H1 (cell line): ENCODE data around the gene BTG2. TPM values are rescaled to one million over a fixed set of nuclear protein-coding genes. Genes with fewer than 3 reads are reported as not detected.

Experiments
- CTCF ChIA-PET: fragments of 300-600 bp; sonication (Branson Sonifier 250); formaldehyde crosslinking; loops from one replicate; lab custom pipeline; 2021; ENCODE audit not compliant: partially characterized antibody; lab: Charles Lee
- POLR2A ChIA-PET: fragments of 300-600 bp; sonication (Branson Sonifier 250); formaldehyde crosslinking; loops from one replicate; lab custom pipeline; 2021; ENCODE audit warnings: inconsistent platforms; ENCODE audit not compliant: partially characterized antibody; lab: Charles Lee
- DNase-seq, 2 experiments: peaks; one replicate each; pipeline versions ENCODE4 v3.0.0 to v3.0.0-alpha.2; 2010 to 2022; ENCODE audit warnings: low spot score in 2 of 2, low read depth in 1 of 2, mixed read lengths in 1 of 2
- FAIRE-seq: peaks from 2 replicates; lab custom pipeline; 2011; peaks lifted over from hg19 to GRCh38; lab: Jason Lieb, UNC
- H2AFZ ChIP-seq: 2 replicates; pipeline ENCODE4 v1.8.1; 2012; ENCODE audit warnings: low read length, inconsistent platforms
- H2AK5ac ChIP-seq: 2 replicates; pipeline ENCODE4 v1.6.1; 2013; ENCODE audit warnings: low read depth, low read length
- H2BK120ac ChIP-seq: replicated peaks from 2 replicates; pipeline ENCODE3; 2013; ENCODE audit warnings: low read depth, low read length, inconsistent platforms
- H2BK12ac ChIP-seq: 2 replicates; pipeline ENCODE4 v1.6.1; 2013; ENCODE audit warnings: low read depth, low read length
- H2BK15ac ChIP-seq: 2 replicates; pipeline ENCODE4 v1.6.1; 2013; ENCODE audit warnings: low read length
- H2BK20ac ChIP-seq: 2 replicates; pipeline ENCODE4 v1.6.1; 2013; ENCODE audit warnings: low read length
- H2BK5ac ChIP-seq: 2 replicates; pipeline ENCODE4 v1.6.1; 2013; ENCODE audit warnings: low read depth, low read length
- H3K14ac ChIP-seq: 2 replicates; pipeline ENCODE4 v1.6.1; 2013; ENCODE audit warnings: inconsistent platforms; ENCODE audit not compliant: insufficient read length
- H3K18ac ChIP-seq: 2 replicates; pipeline ENCODE4 v1.6.1; 2013; ENCODE audit warnings: low read length; ENCODE audit errors: extremely low read depth
- H3K23ac ChIP-seq: 2 replicates; pipeline ENCODE4 v1.6.1; 2013; ENCODE audit warnings: inconsistent platforms; ENCODE audit not compliant: insufficient read length
- H3K23me2 ChIP-seq: 2 replicates; pipeline ENCODE4 v1.6.1; 2013; ENCODE audit warnings: low read depth, low read length
- H3K27ac ChIP-seq: 2 replicates; pipeline ENCODE4 v1.6.1; 2011; ENCODE audit warnings: low read depth, low read length, inconsistent platforms
- H3K27me3 ChIP-seq, 4 experiments: replicated peaks in 1 of 4; 1 replicate in 1 of 4; 2 replicates in 3 of 4; pipeline versions ENCODE4 v1.6.1 to v1.8.1; 2011 to 2013; ENCODE audit warnings: low read length in 3 of 4, mild to moderate bottlenecking in 3 of 4, inconsistent platforms in 2 of 4, mixed read lengths in 2 of 4, moderate library complexity in 1 of 4; ENCODE audit not compliant: control insufficient read depth in 3 of 4, insufficient read depth in 3 of 4; ENCODE audit errors: extremely low read depth in 1 of 4
- H3K36me3 ChIP-seq, 4 experiments: 2 replicates each; pipeline versions ENCODE4 v1.6.1 to v1.8.1; 2011 to 2013; ENCODE audit warnings: mild to moderate bottlenecking in 4 of 4, low read length in 3 of 4, moderate library complexity in 2 of 4, control low read depth in 1 of 4, inconsistent platforms in 1 of 4; ENCODE audit not compliant: insufficient read depth in 4 of 4, control insufficient read depth in 2 of 4
- H3K4ac ChIP-seq: replicated peaks from 2 replicates; pipeline ENCODE3; 2013; ENCODE audit warnings: low read length, low read depth, mixed read lengths, inconsistent platforms; ENCODE audit not compliant: insufficient read length
- H3K4me1 ChIP-seq, 4 experiments: replicated peaks in 1 of 4; 1 replicate in 1 of 4; 2 replicates in 3 of 4; pipeline versions ENCODE4 v1.6.1 to v1.8.1; 2011 to 2013; ENCODE audit warnings: low read length in 3 of 4, inconsistent platforms in 2 of 4, mixed read lengths in 1 of 4; ENCODE audit not compliant: insufficient read depth in 4 of 4, control insufficient read depth in 3 of 4
- H3K4me2 ChIP-seq, 2 experiments: 2 replicates each; pipeline versions ENCODE4 v1.6.1 to v1.8.1; 2011 to 2013; ENCODE audit warnings: low read depth in 2 of 2, low read length in 2 of 2, control low read depth in 1 of 2, inconsistent platforms in 1 of 2, mild to moderate bottlenecking in 1 of 2; ENCODE audit not compliant: insufficient read depth in 1 of 2
- H3K4me3 ChIP-seq, 4 experiments: fragments of 200-600, 300-600 bp in 1 of 4; sonication (generic), shearing (Covaris generic), sonication (Bioruptor Twin) in 1 of 4; 2 replicates each; pipeline versions ENCODE4 v1.5.1 to v1.8.1; 2011 to 2016; ENCODE audit warnings: low read length in 4 of 4, low read depth in 3 of 4, control low read depth in 2 of 4, inconsistent platforms in 2 of 4, mild to moderate bottlenecking in 2 of 4, mixed read lengths in 1 of 4, moderate library complexity in 1 of 4; ENCODE audit not compliant: insufficient read depth in 2 of 4; ENCODE audit errors: extremely low read depth in 1 of 4
- H3K56ac ChIP-seq: replicated peaks from 2 replicates; pipeline ENCODE3; 2013; ENCODE audit warnings: low read depth, mild to moderate bottlenecking, mixed read lengths, low read length, inconsistent platforms; ENCODE audit not compliant: insufficient read length
- H3K79me1 ChIP-seq: 2 replicates; pipeline ENCODE4 v1.6.1; 2013; ENCODE audit warnings: low read depth, low read length, control low read depth
- H3K79me2 ChIP-seq, 2 experiments: 2 replicates each; pipeline versions ENCODE4 v1.6.1 to v1.8.1; 2012 to 2013; ENCODE audit warnings: low read length in 2 of 2, mild to moderate bottlenecking in 2 of 2, inconsistent platforms in 1 of 2; ENCODE audit not compliant: insufficient read depth in 2 of 2, control insufficient read depth in 1 of 2
- H3K9ac ChIP-seq, 4 experiments: replicated peaks in 1 of 4; 1 replicate in 1 of 4; 2 replicates in 3 of 4; pipeline versions ENCODE4 v1.6.1 to v1.8.1; 2011 to 2013; ENCODE audit warnings: low read depth in 3 of 4, low read length in 3 of 4, control low read depth in 2 of 4, mild to moderate bottlenecking in 2 of 4, moderate library complexity in 2 of 4, inconsistent platforms in 1 of 4; ENCODE audit errors: extremely low read depth in 1 of 4
- H3K9me3 ChIP-seq, 2 experiments: 2 replicates each; pipeline versions ENCODE4 v1.6.1 to v1.8.1; 2012 to 2013; ENCODE audit warnings: mild to moderate bottlenecking in 2 of 2, moderate library complexity in 2 of 2, control low read depth in 1 of 2, inconsistent platforms in 1 of 2, low read depth in 1 of 2, low read length in 1 of 2, mixed read lengths in 1 of 2; ENCODE audit not compliant: insufficient read depth in 2 of 2
- H4K20me1 ChIP-seq, 2 experiments: replicated peaks in 1 of 2; 2 replicates each; pipeline versions ENCODE3 to v1.8.1; 2011 to 2013; ENCODE audit warnings: inconsistent platforms in 2 of 2, low read length in 2 of 2, mild to moderate bottlenecking in 1 of 2; ENCODE audit not compliant: insufficient read depth in 2 of 2, control insufficient read depth in 1 of 2
- H4K5ac ChIP-seq: 2 replicates; pipeline ENCODE4 v1.6.1; 2013; ENCODE audit warnings: low read length, low read depth, mixed read lengths, inconsistent platforms; ENCODE audit not compliant: insufficient read length
- H4K8ac ChIP-seq: 2 replicates; pipeline ENCODE4 v1.8.0; 2013; ENCODE audit warnings: mild to moderate bottlenecking, moderate library complexity, low read length, inconsistent platforms; ENCODE audit not compliant: insufficient read depth; ENCODE audit errors: extremely low read depth
- H4K91ac ChIP-seq: replicated peaks from 2 replicates; pipeline ENCODE3; 2013; ENCODE audit warnings: low read length, mixed read lengths, inconsistent platforms; ENCODE audit not compliant: insufficient read length
- ATF2 ChIP-seq: IDR thresholded peaks from 2 replicates; pipeline ENCODE4 v1.6.1; 2012; ENCODE audit warnings: low read length, inconsistent platforms
- BCL11A ChIP-seq, 2 experiments: IDR thresholded peaks; one replicate each; pipeline ENCODE4 v1.6.1; 2011; ENCODE audit warnings: low read depth in 2 of 2, low read length in 2 of 2, mild to moderate bottlenecking in 2 of 2
- CHD2 ChIP-seq: IDR thresholded peaks from 2 replicates; pipeline ENCODE4 v1.6.1; 2012; ENCODE audit warnings: low read length, improper control_type of control experiment
- CTBP2 ChIP-seq: IDR thresholded peaks from 2 replicates; pipeline ENCODE4 v1.7.0; 2011; ENCODE audit warnings: borderline replicate concordance, mild to moderate bottlenecking, moderate library complexity, mixed read lengths, low read length; ENCODE audit not compliant: insufficient read depth, insufficient read length
- GTF2F1 ChIP-seq: IDR thresholded peaks from 2 replicates; pipeline ENCODE4 v1.6.1; 2012; ENCODE audit warnings: low read depth, low read length, improper control_type of control experiment, borderline replicate concordance
- RAD21 ChIP-seq, 2 experiments: IDR thresholded peaks in 1 of 2; conservative IDR thresholded peaks in 1 of 2; 2 replicates each; pipeline ENCODE4 v1.6.1; 2011; ENCODE audit warnings: low read depth in 2 of 2, low read length in 2 of 2, improper control_type of control experiment in 1 of 2, inconsistent platforms in 1 of 2, mild to moderate bottlenecking in 1 of 2, moderate library complexity in 1 of 2
- SIN3A ChIP-seq, 2 experiments: IDR thresholded peaks in 1 of 2; conservative IDR thresholded peaks in 1 of 2; 2 replicates each; pipeline ENCODE4 v1.6.1; 2011 to 2012; ENCODE audit warnings: low read length in 2 of 2, improper control_type of control experiment in 1 of 2, low read depth in 1 of 2, mild to moderate bottlenecking in 1 of 2
- SP1 ChIP-seq: IDR thresholded peaks from 2 replicates; pipeline ENCODE4 v1.6.1; 2011; ENCODE audit warnings: low read depth, low read length
- SP2 ChIP-seq: IDR thresholded peaks from 2 replicates; pipeline ENCODE4 v1.6.1; 2012; ENCODE audit warnings: mild to moderate bottlenecking, low read length, inconsistent platforms
- TAF1 ChIP-seq: IDR thresholded peaks from 2 replicates; pipeline ENCODE4 v1.6.1; 2011; ENCODE audit warnings: mild to moderate bottlenecking, low read depth, low read length
- WGBS, 2 experiments: shearing (Covaris generic) in 1 of 2; methylation state at CpG; one replicate each; pipeline versions ENCODE4 v1.1.6 to v1.1.7; 2013 to 2015; ENCODE audit warnings: low lambda C conversion rate in 2 of 2, mixed read lengths in 2 of 2, inconsistent platforms in 1 of 2, low coverage in 1 of 2, missing lambda C conversion rate in 1 of 2; ENCODE audit not compliant: insufficient replicate concordance in 2 of 2, insufficient coverage in 1 of 2, insufficient read length in 1 of 2; ENCODE audit errors: extremely low coverage in 1 of 2, missing lambda C conversion rate in 1 of 2; 5-methylcytosine and 5-hydroxymethylcytosine counted together
- polyA plus RNA-seq, 7 experiments: library from polyadenylated mRNA; depleted of rRNA in 3 of 7; stranded (reverse) in 5 of 7; unstranded in 2 of 7; fragments of >200 nt in 5 of 7; fragments of 200-250 nt in 2 of 7; gene quantifications; 1 replicate in 5 of 7; 2 replicates in 1 of 7; 4 replicates in 1 of 7; pipeline versions ENCODE4 v1.2.1 to v1.2.3, GENCODE V29; 2011 to 2013; ENCODE audit warnings: missing spikeins in 2 of 7, mixed read lengths in 2 of 7
- total RNA-seq: library from RNA; stranded (reverse); fragmentation: NEBNext Ultra II Directional; extraction: Animal tissue kit (Norgen Biotek cat#: 25700); gene quantifications from 2 replicates; pipeline ENCODE4 v1.2.1, GENCODE V29; 2021

The BTG2 gene
- total and polyA plus RNA-seq, 2 of the 8 experiments (the other 6 are each of a cell fraction or from before 2014, with no cell fraction given): 4.8 to 11.0 TPM

- ChIA-PET CTCF (interaction anchor here (0.6 to 24.2 kb wide), 30 partner anchors 9 to 377 kb away, joined by 3 to 785 read pairs (median 4); partner anchors contain the start of genes FMOD and PRELP), POLR2A (no interaction called here)
- H4K91ac ChIP-seq: no peak overlapping the region
- no peak overlapping the region for H3K4ac ChIP-seq
- H3K18ac ChIP-seq: no peak overlapping the region
- H2BK120ac ChIP-seq: no peak overlapping the region
- no peaks in the 10 kb centered on the region for H4K20me1 ChIP-seq
- H3K23ac ChIP-seq: no peak overlapping the region
- no peak overlapping the region for H2BK12ac ChIP-seq
- no peak overlapping the region for H3K4me2 ChIP-seq
- peaks cover 0 to 2% (median 0%) of the 10 kb centered on the region in 4 experiments; a peak in 2 of 7 replicates for H3K27me3 ChIP-seq
- H3K23me2 ChIP-seq: 0 out of 2 replicates have a peak, but pooled peaks cover 2% of the 10 kb centered on the region
- H4K8ac ChIP-seq: no peak overlapping the region
- no peak overlapping the region for H2AFZ ChIP-seq
- WGBS, 2 experiments: 82% methylated on average over 9 of the region's 9 CpGs; no CpG with 5 or more reads in 1 of the 2 experiments
- H2AK5ac ChIP-seq: no peak overlapping the region
- H3K27ac ChIP-seq: no peak overlapping the region
- no peak for FAIRE-seq
- no peak overlapping the region for H2BK15ac ChIP-seq
- no peaks in the 10 kb centered on the region for H3K79me2 ChIP-seq
- no peaks in the 10 kb centered on the region for H3K9me3 ChIP-seq
- no peak overlapping the region for H3K56ac ChIP-seq
- no peak overlapping the region for H3K14ac ChIP-seq
- H2BK20ac ChIP-seq: no peak overlapping the region
- no peak for DNase-seq
- H2BK5ac ChIP-seq: no peak overlapping the region
- no peak overlapping the region for H3K4me3 ChIP-seq
- H3K9ac ChIP-seq: no peak overlapping the region
- no peaks in the 10 kb centered on the region for H3K79me1 ChIP-seq
- H3K36me3 ChIP-seq: no peaks in the 10 kb centered on the region; a peak in 1 of 8 replicates
- H4K5ac ChIP-seq: no peak overlapping the region
- H3K4me1 ChIP-seq: peaks cover 2 to 4% (median 3%) of the 10 kb centered on the region in 4 experiments; a peak in 3 of 7 replicates
- TF ChIP-seq GTF2F1: no peak
- TF ChIP-seq SP1: no peak
- no peak for TF ChIP-seq BCL11A (IDR thresholded peaks at IDR 0.05; ENCODE audit: low read depth in 2 of 2, low read length in 2 of 2)
- no peak for TF ChIP-seq SIN3A (conservative IDR thresholded peaks at IDR 0.05 in 1 of 2, IDR thresholded peaks at IDR 0.05 in 1 of 2; ENCODE audit: low read depth in 1 of 2, low read length in 2 of 2)
- no peak for TF ChIP-seq TAF1
- no peak for TF ChIP-seq CTBP2
- no peak for TF ChIP-seq RAD21 (IDR thresholded peaks at IDR 0.05 in 1 of 2, conservative IDR thresholded peaks at IDR 0.05 in 1 of 2; ENCODE audit: low read depth in 2 of 2, low read length in 2 of 2)
- no peak for TF ChIP-seq CHD2
- no peak for TF ChIP-seq ATF2
- TF ChIP-seq SP2: no peak
Observed at GRCh38 chr1:203343956-203344754, 38.8 kb downstream of the BTG2 start.
